ENCODE data around the gene HSPH1. TPM values are rescaled to one million over a fixed set of nuclear protein-coding genes. Genes with fewer than 3 reads are reported as not detected.
"Not testable (repeated sequence)": the region's sequence is repeated elsewhere in the genome, so short reads cannot be mapped to it uniquely, and the experiment has no call there.

The HSPH1 gene
- total RNA-seq, 2 experiments from 2014 or later = 226 to 238 TPM

- ATAC-seq (ENCODE audit: poor library complexity) = no peak
- no peak for DNase-seq
- no peaks in the 10 kb centered on the region for H3K4me1 ChIP-seq (ENCODE audit: insufficient read depth, low read length)
- H3K36me3 ChIP-seq (ENCODE audit: insufficient read depth, low read length) = no peaks in the 10 kb centered on the region
- intact Hi-C loops (cut with DNase I, micrococcal nuclease) = no loop called here
- Mint-ChIP-seq H3K4me3 (no peak overlapping the region), H3K36me3 (ENCODE audit: low read depth) (no peaks in the 10 kb centered on the region), H3K9me3 (peaks cover 5% of the 10 kb centered on the region), H3K27ac (no peak overlapping the region), H3K4me1 (ENCODE audit: low read depth) (no peaks in the 10 kb centered on the region), H3K27me3 (no peaks in the 10 kb centered on the region)
- POLR2A ChIA-PET = no interaction called here
- no peak overlapping the region for H3K4me3 ChIP-seq (ENCODE audit: low read length)
- no peak overlapping the region for H3K27ac ChIP-seq (ENCODE audit: low read depth in 1 of 2, low read length in 2 of 2)
- CTCF ChIA-PET = no interaction called here
- no peaks in the 10 kb centered on the region for H3K27me3 ChIP-seq (ENCODE audit: control insufficient read depth in 1 of 2, insufficient read depth in 2 of 2, low read length in 2 of 2)
- no peak for TF ChIP-seq CTCF (IDR thresholded peaks at IDR 0.05)
- no peaks in the 10 kb centered on the region for H3K9me3 ChIP-seq (ENCODE audit: control insufficient read depth in 1 of 2, insufficient read depth in 1 of 2, low read length in 2 of 2)
These were observed 18.1 kb upstream of the HSPH1 start for GRCh38 chr13:31179754-31180153.

GRCh38 chr13:31179241-31179640 is 17.5 kb upstream of the HSPH1 start:
- DNase-seq (no peak), ATAC-seq (ENCODE audit: poor library complexity) (no peak)
- Mint-ChIP-seq H3K27me3 (no peaks in the 10 kb centered on the region), H3K27ac (no peak overlapping the region), H3K4me3 (no peak overlapping the region), H3K36me3 (ENCODE audit: low read depth) (no peaks in the 10 kb centered on the region), H3K9me3 (peaks cover 5% of the 10 kb centered on the region), H3K4me1 (ENCODE audit: low read depth) (no peaks in the 10 kb centered on the region)
- Histone ChIP-seq H3K9me3 (ENCODE audit: control insufficient read depth in 1 of 2, insufficient read depth in 1 of 2, low read length in 2 of 2) (no peaks in the 10 kb centered on the region), H3K4me3 (ENCODE audit: low read length) (no peak overlapping the region), H3K27me3 (ENCODE audit: control insufficient read depth in 1 of 2, insufficient read depth in 2 of 2, low read length in 2 of 2) (no peaks in the 10 kb centered on the region), H3K4me1 (ENCODE audit: insufficient read depth, low read length) (no peaks in the 10 kb centered on the region), H3K36me3 (ENCODE audit: insufficient read depth, low read length) (no peaks in the 10 kb centered on the region), H3K27ac (ENCODE audit: low read depth in 1 of 2, low read length in 2 of 2) (no peak overlapping the region)
- TF ChIP-seq CTCF (IDR thresholded peaks at IDR 0.05) = no peak
- POLR2A ChIA-PET = no interaction called here
- intact Hi-C loops (cut with DNase I, micrococcal nuclease) = no loop called here
- CTCF ChIA-PET = no interaction called here

DNA sequence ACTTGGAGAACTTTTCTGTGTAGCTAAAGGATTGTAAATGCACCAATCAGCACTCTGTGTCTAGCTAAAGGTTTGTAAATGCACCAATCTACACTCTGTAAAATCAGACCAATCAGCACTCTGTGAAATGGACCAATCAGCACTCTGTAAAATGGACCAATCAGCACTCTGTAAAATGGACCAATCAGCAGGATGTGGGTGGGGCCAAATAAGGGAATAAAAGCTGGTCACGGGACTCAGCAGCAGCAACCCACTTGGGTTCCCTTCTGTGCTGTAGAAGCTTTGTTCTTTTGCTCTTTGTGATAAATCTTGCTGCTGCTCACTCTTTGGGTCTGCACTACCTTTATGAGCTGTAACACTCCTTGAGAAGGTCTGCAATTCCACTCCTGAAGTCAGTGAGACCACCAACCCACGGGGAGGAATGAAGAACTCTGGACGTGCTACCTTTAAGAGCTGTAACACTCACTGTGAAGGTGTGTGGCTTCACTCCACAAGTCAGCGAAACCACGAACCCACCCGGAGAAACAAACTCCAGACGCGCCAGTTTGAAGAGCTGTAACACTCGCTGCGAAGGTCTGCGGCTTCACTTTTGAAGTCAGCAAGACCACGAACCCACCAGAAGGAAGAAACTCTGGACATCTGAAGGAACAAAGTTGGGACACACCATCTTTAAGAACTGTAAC is 16.2 kb upstream of the HSPH1 start:
- H3K4me3 Mint-ChIP-seq; H3K27ac ChIP-seq (ENCODE audit: low read depth in 1 of 2, low read length in 2 of 2); intact Hi-C loops (cut with DNase I, micrococcal nuclease); POLR2A ChIA-PET; H3K36me3 Mint-ChIP-seq (ENCODE audit: low read depth); CTCF ChIA-PET; H3K27ac Mint-ChIP-seq; H3K9me3 ChIP-seq (ENCODE audit: control insufficient read depth in 1 of 2, insufficient read depth in 1 of 2, low read length in 2 of 2); H3K4me1 Mint-ChIP-seq (ENCODE audit: low read depth); H3K9me3 Mint-ChIP-seq; DNase-seq; H3K4me1 ChIP-seq (ENCODE audit: insufficient read depth, low read length); H3K4me3 ChIP-seq (ENCODE audit: low read length); ATAC-seq (ENCODE audit: poor library complexity); H3K36me3 ChIP-seq (ENCODE audit: insufficient read depth, low read length); H3K27me3 ChIP-seq (ENCODE audit: control insufficient read depth in 1 of 2, insufficient read depth in 2 of 2, low read length in 2 of 2): not testable (repeated sequence)
- H3K27me3 Mint-ChIP-seq = peaks cover 10% of the 10 kb centered on the region

All from CD4-positive, alpha-beta T cell (primary cell).